ENCODE data around the gene TNS3.

TNS3 gene

GRCh38 chr7:47335071-47335470 lies 246.8 kb downstream of the TNS3 start:
- no peak for DNase-seq

DNA sequence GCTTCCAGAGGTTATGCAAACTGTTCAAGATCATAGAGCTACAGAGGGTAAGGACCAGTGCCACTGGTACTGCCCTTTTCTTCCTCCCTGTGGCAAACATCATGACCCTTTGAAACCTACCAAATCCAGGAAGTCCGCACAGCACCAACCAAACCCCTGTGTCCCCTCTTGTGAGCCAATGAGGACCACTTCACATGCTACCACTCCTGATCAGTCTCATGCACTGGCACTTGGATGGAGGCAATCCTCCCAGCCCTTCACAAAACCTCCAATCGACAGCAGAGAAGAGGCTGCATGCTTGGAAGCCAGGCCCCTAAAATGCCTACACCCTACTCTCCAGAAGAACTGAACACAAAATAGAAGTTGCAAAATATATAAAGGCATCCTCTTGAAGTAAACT lies 248.0 kb downstream of the TNS3 start:
- no peak for DNase-seq

- no peak for DNase-seq
Observed at GRCh38 chr7:47333554-47333887, 248.4 kb downstream of the TNS3 start.

DNA sequence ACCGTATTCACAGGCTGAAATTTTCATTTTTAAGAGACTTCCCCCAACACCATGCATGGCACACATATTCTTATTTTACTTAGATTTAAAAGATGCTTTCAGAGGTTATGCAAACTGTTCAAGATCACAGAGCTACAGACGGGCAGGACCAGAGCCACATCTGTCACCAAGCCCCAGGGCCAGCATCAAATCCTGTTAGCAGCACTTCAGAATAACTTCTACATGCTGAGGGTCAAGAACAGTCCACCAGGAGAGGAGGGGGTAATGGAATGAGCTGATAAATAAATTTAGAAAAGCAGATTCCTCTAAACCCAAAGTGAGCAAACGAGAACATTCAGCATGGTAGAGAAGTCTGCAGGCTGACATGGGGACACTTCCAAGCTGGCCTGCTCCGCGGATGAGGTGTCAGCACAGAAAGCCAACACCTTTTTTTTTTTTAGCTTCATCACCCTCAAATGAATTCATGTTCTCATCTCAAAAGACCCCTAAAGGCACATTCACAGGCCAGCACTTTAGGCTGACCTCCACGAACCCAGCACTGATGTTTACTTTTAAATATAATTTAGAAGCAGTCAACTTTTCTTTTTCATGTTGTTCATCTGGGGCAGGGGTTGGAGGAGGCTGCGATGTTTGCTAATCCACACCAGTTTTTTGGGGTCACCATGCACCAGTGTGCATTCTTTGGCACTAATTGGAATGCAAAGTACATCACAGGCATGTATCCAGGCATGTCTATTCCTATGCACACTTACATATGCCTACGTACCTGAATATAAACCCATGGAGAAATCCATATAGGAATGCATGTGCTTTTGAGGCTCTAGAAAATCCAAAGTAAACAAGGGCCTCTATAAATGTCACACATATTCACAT lies 249.0 kb downstream of the TNS3 start:
- DNase-seq = no peak

GRCh38 chr7:47332213-47332612 lies 249.7 kb downstream of the TNS3 start:
- DNase-seq = no peak

DNA sequence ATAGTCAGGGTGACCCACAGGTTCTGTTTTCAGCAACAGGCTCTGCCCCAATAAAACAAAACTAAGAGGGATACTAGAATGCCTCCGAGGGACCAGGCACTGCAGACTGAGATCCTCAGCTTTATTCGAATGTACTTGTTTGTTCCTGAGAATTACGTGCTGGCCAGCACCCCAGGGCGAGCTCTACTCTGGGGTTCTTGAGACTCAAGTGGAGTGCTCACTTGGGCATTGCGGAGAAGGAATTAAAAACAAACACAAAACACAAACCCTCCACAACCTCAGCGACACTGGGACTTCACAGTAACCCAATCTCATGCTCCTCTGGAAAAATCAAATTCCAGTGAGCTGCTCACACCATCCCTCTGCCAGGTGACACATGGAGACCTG lies 250.7 kb downstream of the TNS3 start:
- DNase-seq = no peak

DNA sequence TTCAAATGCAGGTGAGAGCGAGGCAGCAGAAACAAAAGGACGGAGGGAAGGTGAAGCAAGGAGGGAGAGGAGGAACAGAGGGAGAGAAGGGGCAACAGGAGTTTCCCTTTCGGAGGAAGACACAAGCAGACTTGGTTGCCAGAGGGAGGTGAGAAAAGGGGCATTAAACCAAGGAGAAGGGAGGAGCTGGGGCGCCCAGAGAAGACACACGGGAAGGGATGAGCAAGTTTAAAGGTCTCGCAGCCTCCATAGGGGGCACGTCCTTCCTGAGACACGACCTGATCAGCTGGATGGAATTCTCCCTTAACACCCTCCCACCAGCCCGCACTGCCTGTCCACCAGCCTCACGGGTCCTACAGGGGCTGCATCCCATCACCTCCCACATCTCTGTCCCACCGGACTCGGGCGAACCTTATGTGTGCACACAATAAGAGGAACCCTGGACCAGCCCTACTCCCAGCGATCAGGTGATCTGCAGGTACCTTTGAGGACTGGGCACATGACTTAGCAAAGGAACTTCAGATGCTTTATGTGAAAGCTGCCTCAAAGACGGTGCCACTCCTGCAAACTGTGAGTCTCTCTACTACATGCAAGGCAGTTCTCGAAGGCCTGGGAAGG lies 251.2 kb downstream of the TNS3 start:
- DNase-seq = no peak

DNA sequence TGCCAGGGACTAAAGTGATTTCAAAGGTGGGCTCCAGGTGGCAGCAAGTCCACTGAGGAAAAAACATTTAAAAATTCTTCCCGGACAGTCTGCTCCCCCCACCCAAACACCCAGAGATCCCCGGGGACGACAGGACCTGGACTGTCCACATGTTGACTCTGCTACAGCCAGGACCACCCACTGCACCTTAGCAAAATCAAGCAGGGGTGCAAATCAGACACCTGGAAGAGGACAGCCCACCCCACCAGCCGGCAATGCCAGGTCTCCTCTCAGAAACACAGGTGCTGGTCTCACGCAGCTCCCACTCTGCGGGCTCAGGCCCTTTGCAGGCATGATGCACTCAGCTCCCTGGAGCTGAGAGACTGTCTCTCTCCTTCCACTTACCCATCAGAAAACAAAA lies 251.9 kb downstream of the TNS3 start:
- no peak for DNase-seq

DNA sequence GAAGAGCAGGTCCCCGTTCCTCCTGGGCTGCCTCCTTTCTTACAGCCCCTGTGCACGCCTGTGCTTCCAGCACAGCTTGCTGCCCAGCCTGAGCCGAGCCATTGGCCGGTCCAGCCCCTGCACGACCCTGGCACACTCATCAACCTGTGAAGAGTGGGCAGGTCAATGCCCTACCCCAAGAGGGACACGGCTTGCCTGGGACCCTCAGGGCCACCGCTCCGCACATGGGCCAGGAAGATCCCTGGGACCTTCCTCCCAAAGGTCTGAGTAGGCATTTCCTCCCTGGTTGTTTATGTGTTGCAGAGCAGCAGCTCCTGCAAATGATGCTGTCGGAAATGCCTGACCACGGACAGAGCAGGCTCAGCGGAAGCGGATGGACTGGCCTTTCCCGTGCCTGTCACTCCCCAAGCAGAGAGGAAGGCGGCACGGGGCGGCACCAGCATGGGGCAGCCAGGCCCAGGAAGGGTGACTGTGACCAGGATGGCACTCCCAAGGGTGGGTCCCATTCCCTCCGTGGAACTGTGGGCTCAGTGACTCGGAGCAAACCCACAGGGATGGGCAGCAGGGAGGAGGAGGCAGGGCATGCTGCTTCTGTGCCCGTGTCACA lies 252.5 kb downstream of the TNS3 start:
- no peak for DNase-seq

GRCh38 chr7:47328392-47329319 lies 253.3 kb downstream of the TNS3 start:
- DNase-seq = no peak

- DNase-seq = no peak
Observed at GRCh38 chr7:47327698-47328391, 254.1 kb downstream of the TNS3 start.

GRCh38 chr7:47327346-47327697 lies 254.6 kb downstream of the TNS3 start:
- DNase-seq = no peak

DNA sequence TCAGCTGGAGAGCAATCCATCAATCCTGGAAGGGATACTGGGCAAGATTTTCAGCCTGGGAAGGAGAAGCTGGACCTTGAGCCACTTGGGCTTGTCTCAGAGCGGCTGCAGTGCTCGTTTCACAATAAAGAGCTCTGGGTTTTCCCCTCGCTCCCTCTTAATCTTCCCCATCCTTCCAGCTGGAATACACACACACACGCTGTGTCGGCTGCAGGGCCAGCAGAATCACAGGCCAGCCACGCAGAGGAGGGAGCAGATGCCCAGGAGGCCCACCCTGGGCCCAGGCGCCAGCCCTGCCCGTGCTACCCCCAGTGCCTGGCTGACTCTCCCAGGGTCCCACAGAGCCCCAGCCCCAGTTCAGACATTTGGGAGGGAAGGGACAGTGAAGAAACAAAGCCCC lies 255.1 kb downstream of the TNS3 start:
- no peak for DNase-seq

GRCh38 chr7:47326220-47326619 lies 255.7 kb downstream of the TNS3 start:
- DNase-seq = no peak

- DNase-seq = no peak
Observed at GRCh38 chr7:47325337-47325736, 256.6 kb downstream of the TNS3 start.

- DNase-seq = no peak
Observed at GRCh38 chr7:47323904-47324303, 258.0 kb downstream of the TNS3 start.

DNA sequence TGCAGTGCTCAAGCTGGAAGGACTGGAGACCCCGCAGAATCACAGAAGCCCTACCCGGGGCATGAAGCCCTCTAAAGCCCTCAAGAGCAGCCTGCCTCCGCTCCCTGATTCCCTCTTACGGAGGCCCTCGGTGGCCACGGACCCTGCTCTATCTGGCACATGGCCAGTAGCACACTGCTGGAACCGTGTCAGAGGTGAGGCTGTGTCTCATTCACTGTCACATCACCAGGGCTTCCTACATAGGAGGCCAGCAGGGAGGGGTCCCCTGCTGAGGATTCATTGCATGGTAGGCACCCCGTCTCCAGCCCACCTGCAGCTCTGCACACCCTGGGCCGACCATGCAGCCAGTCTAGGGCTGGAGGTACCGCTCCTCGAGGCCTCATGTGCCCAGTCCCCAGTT lies 259.2 kb downstream of the TNS3 start:
- no peak for DNase-seq

DNA sequence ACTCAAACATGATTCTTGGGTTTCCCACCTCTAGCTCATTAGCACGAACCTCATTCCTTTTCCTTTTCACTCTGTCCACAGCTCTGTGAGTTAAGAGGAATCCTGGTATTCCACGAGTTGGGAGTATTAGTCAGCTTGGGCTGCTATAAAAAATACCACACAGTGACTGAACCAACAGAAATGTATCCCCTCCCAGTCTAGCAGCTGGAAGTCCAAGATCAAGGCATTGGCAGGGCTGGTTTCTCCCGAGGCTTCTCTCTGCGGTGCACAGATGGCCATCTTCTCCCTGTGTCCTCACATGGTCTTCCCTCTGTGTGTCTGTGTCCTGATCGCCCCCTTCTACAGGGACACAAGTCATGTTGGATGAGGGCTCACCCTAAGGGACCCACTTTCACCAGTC lies 261.6 kb downstream of the TNS3 start:
- DNase-seq = no peak

DNA sequence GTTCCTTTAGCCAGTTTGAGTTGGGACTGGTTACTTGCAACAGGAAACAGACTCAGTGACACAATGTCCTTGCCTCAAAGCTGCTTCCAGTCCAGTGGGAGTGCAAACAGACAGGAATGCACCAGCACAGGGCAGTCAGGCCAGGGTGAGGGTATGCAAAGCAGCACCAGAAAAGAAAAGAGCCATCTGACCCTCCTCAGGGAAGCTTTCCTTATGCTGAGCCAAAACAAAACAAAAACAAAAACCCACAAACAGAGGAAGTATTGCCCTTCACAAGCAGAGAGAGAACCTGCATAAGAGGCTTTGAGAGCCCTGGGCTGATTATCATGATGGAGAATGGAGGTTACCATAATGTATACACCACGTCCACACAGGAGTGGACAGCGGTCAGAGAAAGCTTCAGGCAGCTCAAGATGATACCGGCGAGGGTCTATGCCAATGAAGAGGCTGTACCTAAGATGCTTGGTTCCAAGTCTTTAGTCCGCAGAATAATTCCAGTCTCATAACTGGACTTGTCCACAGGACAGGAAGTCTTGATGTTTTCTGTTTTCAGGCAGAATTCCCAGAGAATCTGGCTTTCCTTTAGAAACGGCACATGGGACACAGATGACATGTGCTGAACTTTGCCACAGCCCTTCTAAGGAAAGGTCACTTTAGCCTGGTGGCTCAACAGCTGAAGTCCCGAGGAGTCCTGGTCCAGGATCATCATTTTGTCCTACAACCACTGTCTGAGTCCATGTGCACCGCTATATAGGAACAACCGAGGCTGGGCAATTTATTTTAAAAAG lies 263.3 kb downstream of the TNS3 start:
- no peak for DNase-seq

GRCh38 chr7:47317487-47317886 lies 264.4 kb downstream of the TNS3 start:
- DNase-seq = no peak

- DNase-seq = no peak
Observed at GRCh38 chr7:47314728-47315607, 266.9 kb downstream of the TNS3 start.
